Measurements from ENCODE around the gene RENBP.

The RENBP gene

DNA sequence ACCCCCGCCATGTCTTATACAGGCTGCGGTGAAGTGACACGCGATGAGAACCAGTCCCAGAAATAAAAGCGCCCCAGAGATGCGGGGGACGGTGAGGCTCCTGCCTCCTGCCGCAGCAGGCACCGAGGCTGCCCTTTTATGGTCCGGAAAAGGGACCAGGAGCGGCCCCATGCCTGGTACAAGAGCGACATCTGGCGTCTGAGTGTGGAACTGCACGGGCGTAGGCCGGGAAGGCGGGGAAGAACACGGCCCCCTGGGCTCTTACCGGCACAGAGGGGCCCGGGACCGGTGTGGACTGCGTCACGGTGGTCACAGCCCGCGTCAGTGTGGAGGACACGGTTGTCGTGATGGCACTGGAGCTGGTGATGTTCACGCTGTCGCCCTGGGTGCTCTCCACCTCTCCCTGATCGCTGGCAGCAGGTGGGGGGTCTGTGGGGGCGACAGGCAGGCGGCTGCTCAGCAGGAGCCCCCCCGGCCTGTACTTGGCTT, 8.9 kb upstream of the RENBP start (continued):
- TF ChIP-seq, protein P1, sequence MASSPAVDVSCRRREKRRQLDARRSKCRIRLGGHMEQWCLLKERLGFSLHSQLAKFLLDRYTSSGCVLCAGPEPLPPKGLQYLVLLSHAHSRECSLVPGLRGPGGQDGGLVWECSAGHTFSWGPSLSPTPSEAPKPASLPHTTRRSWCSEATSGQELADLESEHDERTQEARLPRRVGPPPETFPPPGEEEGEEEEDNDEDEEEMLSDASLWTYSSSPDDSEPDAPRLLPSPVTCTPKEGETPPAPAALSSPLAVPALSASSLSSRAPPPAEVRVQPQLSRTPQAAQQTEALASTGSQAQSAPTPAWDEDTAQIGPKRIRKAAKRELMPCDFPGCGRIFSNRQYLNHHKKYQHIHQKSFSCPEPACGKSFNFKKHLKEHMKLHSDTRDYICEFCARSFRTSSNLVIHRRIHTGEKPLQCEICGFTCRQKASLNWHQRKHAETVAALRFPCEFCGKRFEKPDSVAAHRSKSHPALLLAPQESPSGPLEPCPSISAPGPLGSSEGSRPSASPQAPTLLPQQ (tag by site-specific recombination; IDR thresholded peaks at IDR 0.05) = peak; percentile 62
- TF ChIP-seq ZNF2 (tag by site-specific recombination; IDR thresholded peaks at IDR 0.05) = 0 out of 2 replicates have a peak, but pooled peaks have one; percentile 55
- no peak for TF ChIP-seq BCL11B (tag by site-specific recombination; IDR thresholded peaks at IDR 0.05; ENCODE audit: low read depth)
- no peak for TF ChIP-seq ZNF585B (tag by site-specific recombination; IDR thresholded peaks at IDR 0.05)
- TF ChIP-seq, protein P2, sequence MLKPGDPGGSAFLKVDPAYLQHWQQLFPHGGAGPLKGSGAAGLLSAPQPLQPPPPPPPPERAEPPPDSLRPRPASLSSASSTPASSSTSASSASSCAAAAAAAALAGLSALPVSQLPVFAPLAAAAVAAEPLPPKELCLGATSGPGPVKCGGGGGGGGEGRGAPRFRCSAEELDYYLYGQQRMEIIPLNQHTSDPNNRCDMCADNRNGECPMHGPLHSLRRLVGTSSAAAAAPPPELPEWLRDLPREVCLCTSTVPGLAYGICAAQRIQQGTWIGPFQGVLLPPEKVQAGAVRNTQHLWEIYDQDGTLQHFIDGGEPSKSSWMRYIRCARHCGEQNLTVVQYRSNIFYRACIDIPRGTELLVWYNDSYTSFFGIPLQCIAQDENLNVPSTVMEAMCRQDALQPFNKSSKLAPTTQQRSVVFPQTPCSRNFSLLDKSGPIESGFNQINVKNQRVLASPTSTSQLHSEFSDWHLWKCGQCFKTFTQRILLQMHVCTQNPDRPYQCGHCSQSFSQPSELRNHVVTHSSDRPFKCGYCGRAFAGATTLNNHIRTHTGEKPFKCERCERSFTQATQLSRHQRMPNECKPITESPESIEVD (tag by site-specific recombination; IDR thresholded peaks at IDR 0.05) = no peak
- TF ChIP-seq ZIC2 (tag by site-specific recombination; IDR thresholded peaks at IDR 0.05) = peak; percentile 73
- 0 out of 2 replicates have a peak, but pooled peaks have one; percentile 66 for TF ChIP-seq HOXC10 (CRISPR knock-in tag; IDR thresholded peaks at IDR 0.05)
- peak; percentile 96 for TF ChIP-seq SCRT1 (tag by site-specific recombination; IDR thresholded peaks at IDR 0.05; ENCODE audit: borderline replicate concordance)
- 0 out of 2 replicates have a peak, but pooled peaks have one; percentile 45 for TF ChIP-seq ZNF10 (tag by site-specific recombination; IDR thresholded peaks at IDR 0.05)
- 0 out of 2 replicates have a peak, but pooled peaks have one; percentile 36 for TF ChIP-seq ZBTB17 (tag by site-specific recombination; IDR thresholded peaks at IDR 0.05)
- TF ChIP-seq, protein P3, sequence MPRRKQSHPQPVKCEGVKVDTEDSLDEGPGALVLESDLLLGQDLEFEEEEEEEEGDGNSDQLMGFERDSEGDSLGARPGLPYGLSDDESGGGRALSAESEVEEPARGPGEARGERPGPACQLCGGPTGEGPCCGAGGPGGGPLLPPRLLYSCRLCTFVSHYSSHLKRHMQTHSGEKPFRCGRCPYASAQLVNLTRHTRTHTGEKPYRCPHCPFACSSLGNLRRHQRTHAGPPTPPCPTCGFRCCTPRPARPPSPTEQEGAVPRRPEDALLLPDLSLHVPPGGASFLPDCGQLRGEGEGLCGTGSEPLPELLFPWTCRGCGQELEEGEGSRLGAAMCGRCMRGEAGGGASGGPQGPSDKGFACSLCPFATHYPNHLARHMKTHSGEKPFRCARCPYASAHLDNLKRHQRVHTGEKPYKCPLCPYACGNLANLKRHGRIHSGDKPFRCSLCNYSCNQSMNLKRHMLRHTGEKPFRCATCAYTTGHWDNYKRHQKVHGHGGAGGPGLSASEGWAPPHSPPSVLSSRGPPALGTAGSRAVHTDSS (tag by site-specific recombination; IDR thresholded peaks at IDR 0.05) = no peak
- TF ChIP-seq IKZF3 (tag by site-specific recombination; IDR thresholded peaks at IDR 0.05) = 0 out of 2 replicates have a peak, but pooled peaks have one; percentile 23
- peak; percentile 79 for TF ChIP-seq ZFHX2 (tag by site-specific recombination; conservative IDR thresholded peaks at IDR 0.05)
- TF ChIP-seq, protein P4, sequence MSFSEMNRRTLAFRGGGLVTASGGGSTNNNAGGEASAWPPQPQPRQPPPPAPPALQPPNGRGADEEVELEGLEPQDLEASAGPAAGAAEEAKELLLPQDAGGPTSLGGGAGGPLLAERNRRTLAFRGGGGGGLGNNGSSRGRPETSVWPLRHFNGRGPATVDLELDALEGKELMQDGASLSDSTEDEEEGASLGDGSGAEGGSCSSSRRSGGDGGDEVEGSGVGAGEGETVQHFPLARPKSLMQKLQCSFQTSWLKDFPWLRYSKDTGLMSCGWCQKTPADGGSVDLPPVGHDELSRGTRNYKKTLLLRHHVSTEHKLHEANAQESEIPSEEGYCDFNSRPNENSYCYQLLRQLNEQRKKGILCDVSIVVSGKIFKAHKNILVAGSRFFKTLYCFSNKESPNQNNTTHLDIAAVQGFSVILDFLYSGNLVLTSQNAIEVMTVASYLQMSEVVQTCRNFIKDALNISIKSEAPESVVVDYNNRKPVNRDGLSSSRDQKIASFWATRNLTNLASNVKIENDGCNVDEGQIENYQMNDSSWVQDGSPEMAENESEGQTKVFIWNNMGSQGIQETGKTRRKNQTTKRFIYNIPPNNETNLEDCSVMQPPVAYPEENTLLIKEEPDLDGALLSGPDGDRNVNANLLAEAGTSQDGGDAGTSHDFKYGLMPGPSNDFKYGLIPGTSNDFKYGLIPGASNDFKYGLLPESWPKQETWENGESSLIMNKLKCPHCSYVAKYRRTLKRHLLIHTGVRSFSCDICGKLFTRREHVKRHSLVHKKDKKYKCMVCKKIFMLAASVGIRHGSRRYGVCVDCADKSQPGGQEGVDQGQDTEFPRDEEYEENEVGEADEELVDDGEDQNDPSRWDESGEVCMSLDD (tag by site-specific recombination; IDR thresholded peaks at IDR 0.05) = peak; percentile 58; the same call in 1 of the 2 replicates
- no peak for TF ChIP-seq ZNF266 (tag by site-specific recombination; IDR thresholded peaks at IDR 0.05; ENCODE audit: low read depth)
- TF ChIP-seq SALL2 (tag by site-specific recombination; IDR thresholded peaks at IDR 0.05; ENCODE audit: borderline replicate concordance) = no peak
- TF ChIP-seq ZNF629 (tag by site-specific recombination; IDR thresholded peaks at IDR 0.05) = peak; percentile 70
- TF ChIP-seq KLF7 (tag by site-specific recombination; IDR thresholded peaks at IDR 0.05; ENCODE audit: borderline replicate concordance) = peak; percentile 93
- peak; percentile 17; the same call in 1 of the 2 replicates for TF ChIP-seq BCL11A (tag by site-specific recombination; IDR thresholded peaks at IDR 0.05; ENCODE audit: low read depth)
- TF ChIP-seq ZNF548 (tag by site-specific recombination; IDR thresholded peaks at IDR 0.05) = no peak
- TF ChIP-seq, protein P5, sequence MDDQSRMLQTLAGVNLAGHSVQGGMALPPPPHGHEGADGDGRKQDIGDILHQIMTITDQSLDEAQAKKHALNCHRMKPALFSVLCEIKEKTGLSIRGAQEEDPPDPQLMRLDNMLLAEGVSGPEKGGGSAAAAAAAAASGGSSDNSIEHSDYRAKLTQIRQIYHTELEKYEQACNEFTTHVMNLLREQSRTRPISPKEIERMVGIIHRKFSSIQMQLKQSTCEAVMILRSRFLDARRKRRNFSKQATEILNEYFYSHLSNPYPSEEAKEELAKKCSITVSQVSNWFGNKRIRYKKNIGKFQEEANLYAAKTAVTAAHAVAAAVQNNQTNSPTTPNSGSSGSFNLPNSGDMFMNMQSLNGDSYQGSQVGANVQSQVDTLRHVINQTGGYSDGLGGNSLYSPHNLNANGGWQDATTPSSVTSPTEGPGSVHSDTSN (CRISPR knock-in tag; IDR thresholded peaks at IDR 0.05) = 0 out of 2 replicates have a peak, but pooled peaks have one; percentile 64
- peak; percentile 79 for TF ChIP-seq EGR2 (tag by site-specific recombination; IDR thresholded peaks at IDR 0.05; ENCODE audit: low read depth)
- peak; percentile 85; the same call in 1 of the 2 replicates for TF ChIP-seq KLF8 (tag by site-specific recombination; IDR thresholded peaks at IDR 0.05)
- TF ChIP-seq ZNF521 (tag by site-specific recombination; IDR thresholded peaks at IDR 0.05) = no peak
- TF ChIP-seq MYNN (tag by site-specific recombination; IDR thresholded peaks at IDR 0.05; ENCODE audit: borderline replicate concordance) = 0 out of 2 replicates have a peak, but pooled peaks have one; percentile 14
- TF ChIP-seq ZBTB8A (tag by site-specific recombination; IDR thresholded peaks at IDR 0.05) = peak; percentile 58; the same call in 1 of the 2 replicates
- TF ChIP-seq ZNF707 (tag by site-specific recombination; IDR thresholded peaks at IDR 0.05) = 0 out of 2 replicates have a peak, but pooled peaks have one; percentile 13
- TF ChIP-seq ZBTB48 (tag by site-specific recombination; IDR thresholded peaks at IDR 0.05) = peak; percentile 26; the same call in 1 of the 2 replicates
- no peak for TF ChIP-seq ZNF621 (tag by site-specific recombination; IDR thresholded peaks at IDR 0.05)
- TF ChIP-seq ZNF211 (tag by site-specific recombination; IDR thresholded peaks at IDR 0.05; ENCODE audit: low read depth) = no peak
- TF ChIP-seq, protein P6, sequence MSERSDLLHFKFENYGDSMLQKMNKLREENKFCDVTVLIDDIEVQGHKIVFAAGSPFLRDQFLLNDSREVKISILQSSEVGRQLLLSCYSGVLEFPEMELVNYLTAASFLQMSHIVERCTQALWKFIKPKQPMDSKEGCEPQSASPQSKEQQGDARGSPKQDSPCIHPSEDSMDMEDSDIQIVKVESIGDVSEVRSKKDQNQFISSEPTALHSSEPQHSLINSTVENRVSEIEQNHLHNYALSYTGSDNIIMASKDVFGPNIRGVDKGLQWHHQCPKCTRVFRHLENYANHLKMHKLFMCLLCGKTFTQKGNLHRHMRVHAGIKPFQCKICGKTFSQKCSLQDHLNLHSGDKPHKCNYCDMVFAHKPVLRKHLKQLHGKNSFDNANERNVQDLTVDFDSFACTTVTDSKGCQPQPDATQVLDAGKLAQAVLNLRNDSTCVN (tag by site-specific recombination; optimal IDR thresholded peaks at IDR 0.05) = peak; percentile 18
